ENCODE results near the gene ARHGAP11A. TPM values are rescaled to one million over a fixed set of nuclear protein-coding genes. Genes with fewer than 3 reads are reported as not detected.

The ARHGAP11A gene
- total RNA-seq, 1 donor from 2014 or later, result 7.5 TPM

- POLR2A ChIA-PET, result no interaction called here
- Mint-ChIP-seq H3K4me1 (no peaks in the 10 kb centered on the region), H3K27me3 (no peaks in the 10 kb centered on the region), H3K4me3 (no peak overlapping the region), H3K36me3 (ENCODE audit: low read depth) (no peaks in the 10 kb centered on the region), H3K9me3 (no peaks in the 10 kb centered on the region), H3K27ac (no peak overlapping the region)
- DNase-seq (no peak), ATAC-seq (ENCODE audit: low read depth) (no peak)
- CTCF ChIA-PET, result no interaction called here
- TF ChIP-seq, protein P1, sequence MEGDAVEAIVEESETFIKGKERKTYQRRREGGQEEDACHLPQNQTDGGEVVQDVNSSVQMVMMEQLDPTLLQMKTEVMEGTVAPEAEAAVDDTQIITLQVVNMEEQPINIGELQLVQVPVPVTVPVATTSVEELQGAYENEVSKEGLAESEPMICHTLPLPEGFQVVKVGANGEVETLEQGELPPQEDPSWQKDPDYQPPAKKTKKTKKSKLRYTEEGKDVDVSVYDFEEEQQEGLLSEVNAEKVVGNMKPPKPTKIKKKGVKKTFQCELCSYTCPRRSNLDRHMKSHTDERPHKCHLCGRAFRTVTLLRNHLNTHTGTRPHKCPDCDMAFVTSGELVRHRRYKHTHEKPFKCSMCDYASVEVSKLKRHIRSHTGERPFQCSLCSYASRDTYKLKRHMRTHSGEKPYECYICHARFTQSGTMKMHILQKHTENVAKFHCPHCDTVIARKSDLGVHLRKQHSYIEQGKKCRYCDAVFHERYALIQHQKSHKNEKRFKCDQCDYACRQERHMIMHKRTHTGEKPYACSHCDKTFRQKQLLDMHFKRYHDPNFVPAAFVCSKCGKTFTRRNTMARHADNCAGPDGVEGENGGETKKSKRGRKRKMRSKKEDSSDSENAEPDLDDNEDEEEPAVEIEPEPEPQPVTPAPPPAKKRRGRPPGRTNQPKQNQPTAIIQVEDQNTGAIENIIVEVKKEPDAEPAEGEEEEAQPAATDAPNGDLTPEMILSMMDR (IDR thresholded peaks at IDR 0.05), result no peak
- intact Hi-C loops (cut with micrococcal nuclease), result no loop called here
These were observed 70.3 kb downstream of the ARHGAP11A start for GRCh38 chr15:32685576-32685975.

DNA sequence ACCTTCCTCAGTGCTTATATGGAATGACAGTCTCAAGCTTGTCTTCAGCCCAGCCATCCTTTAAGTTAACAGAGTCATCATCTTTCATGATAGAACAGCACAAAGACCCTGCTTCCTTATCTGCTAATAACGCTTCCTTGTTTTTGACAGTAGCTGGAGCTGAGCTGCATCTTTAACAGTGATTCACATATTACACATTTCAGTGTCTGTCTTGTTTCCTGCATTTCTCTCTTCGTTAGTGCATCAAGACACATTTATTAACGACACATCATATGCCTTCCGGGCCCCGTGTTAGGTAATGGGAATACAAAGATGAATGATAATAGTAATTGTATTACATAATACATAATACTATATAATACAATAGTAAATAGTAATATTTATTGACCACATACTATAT, 72.3 kb downstream of the ARHGAP11A start:
- H3K27me3 Mint-ChIP-seq, result no peaks in the 10 kb centered on the region
- ChIA-PET CTCF (interaction anchor here (2.0 kb wide), 1 partner anchor 25 kb away, joined by 6 read pairs; no protein-coding TSS in a partner anchor), POLR2A (no interaction called here)
- no peak for DNase-seq
- H3K9me3 Mint-ChIP-seq, result no peaks in the 10 kb centered on the region
- no peaks in the 10 kb centered on the region for H3K36me3 Mint-ChIP-seq (ENCODE audit: low read depth)
- no peak overlapping the region for H3K4me3 Mint-ChIP-seq
- no peak for ATAC-seq (ENCODE audit: low read depth)
- TF ChIP-seq, protein P1 (IDR thresholded peaks at IDR 0.05), result no peak
- intact Hi-C loops (cut with micrococcal nuclease), result no loop called here
- H3K27ac Mint-ChIP-seq, result no peak overlapping the region
- H3K4me1 Mint-ChIP-seq, result no peaks in the 10 kb centered on the region

DNA sequence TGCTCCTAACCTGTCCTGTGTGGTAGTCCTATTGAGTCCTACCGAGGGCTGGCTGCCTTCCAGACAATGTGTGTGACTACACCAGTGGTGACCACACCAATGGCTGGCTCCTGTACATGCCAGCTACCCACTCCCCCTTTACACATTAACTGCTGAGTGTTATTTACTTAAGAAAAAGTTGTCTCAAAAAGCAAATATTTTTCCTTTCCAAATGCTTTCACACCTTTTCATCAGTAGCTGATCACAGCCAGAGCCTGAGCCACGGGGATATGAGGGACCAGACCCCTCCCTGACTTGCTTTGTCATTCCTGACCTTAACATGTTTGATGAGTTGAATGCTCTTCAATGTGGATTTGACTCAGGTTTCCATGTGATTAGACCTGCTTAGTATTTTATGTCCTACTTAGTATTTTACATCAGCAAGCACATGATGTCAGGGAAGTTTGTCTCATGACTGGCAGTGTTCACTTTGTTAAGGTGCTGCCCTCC, 72.9 kb downstream of the ARHGAP11A start:
- Mint-ChIP-seq H3K27ac (no peak overlapping the region), H3K4me1 (no peaks in the 10 kb centered on the region), H3K36me3 (ENCODE audit: low read depth) (no peaks in the 10 kb centered on the region), H3K27me3 (no peaks in the 10 kb centered on the region), H3K4me3 (no peak overlapping the region), H3K9me3 (no peaks in the 10 kb centered on the region)
- ATAC-seq (ENCODE audit: low read depth) (no peak), DNase-seq (no peak)
- POLR2A ChIA-PET, result no interaction called here
- intact Hi-C loops (cut with micrococcal nuclease), result no loop called here
- CTCF ChIA-PET, result interaction anchor here (2.0 kb wide), 1 partner anchor 25 kb away, joined by 6 read pairs; no protein-coding TSS in a partner anchor
- TF ChIP-seq, protein P1 (IDR thresholded peaks at IDR 0.05), result no peak

Other genes starting within 250 kb of the ARHGAP11A start
- gene GOLGA8K, start 212.2 kb upstream of the ARHGAP11A start, total RNA-seq, result 0.33 and 0.93 TPM in 2 replicates
- gene GOLGA8O, start 159.9 kb upstream of the ARHGAP11A start, total RNA-seq, result 0.89 and 1.2 TPM in 2 replicates
- gene GOLGA8N, start 22.0 kb upstream of the ARHGAP11A start, total RNA-seq, result 4.3 and 5.6 TPM in 2 replicates
- gene SCG5, start 26.2 kb downstream of the ARHGAP11A start, total RNA-seq, result 0.27 TPM in 1 of 2 replicates, not detected in the other
- gene GREM1, start 102.5 kb downstream of the ARHGAP11A start, total RNA-seq, result not detected in 2 replicates